Thyroid gland (tissue), 4 donors: ENCODE measurements around the gene UPK3B. TPM values are rescaled to one million over a fixed set of nuclear protein-coding genes. Genes with fewer than 3 reads are reported as not detected.
"Not testable (repeated sequence)": the region's sequence is repeated elsewhere in the genome, so short reads cannot be mapped to it uniquely, and the experiment has no call there.

Experiments used
- DNase-seq, 2 donors: peaks; one replicate each; pipeline ENCODE4 v3.0.0-alpha.2; 2019
- H3K27ac ChIP-seq, 3 donors: fragments of 200-600 bp; sonication (generic); 1 replicate in 2 of 3; 2 replicates in 1 of 3; pipeline ENCODE4 v1.5.1; 2016 to 2019; ENCODE audit warnings: mild to moderate bottlenecking in 1 of 3, moderate library complexity in 1 of 3
- H3K27me3 ChIP-seq: fragments of 200-600 bp; sonication (generic); one replicate; pipeline ENCODE4 v1.5.1; 2019
- H3K36me3 ChIP-seq, 2 donors: fragments of 200-600 bp; sonication (generic); one replicate each; pipeline ENCODE4 v1.5.1; 2016 to 2019
- H3K4me1 ChIP-seq, 2 donors: fragments of 200-600 bp; sonication (generic); one replicate each; pipeline ENCODE4 v1.5.1; 2017 to 2019
- H3K4me3 ChIP-seq, 3 donors: fragments of 200-600 bp; sonication (generic); replicated peaks in 1 of 3; 1 replicate in 2 of 3; 2 replicates in 1 of 3; pipeline ENCODE4 v1.5.1; 2016; ENCODE audit warnings: mild to moderate bottlenecking in 1 of 3
- H3K9me3 ChIP-seq: fragments of 200-600 bp; sonication (generic); one replicate; pipeline ENCODE4 v1.5.1; 2017
- POLR2A ChIP-seq, 2 donors: fragments of 450-650 bp; IDR thresholded peaks; one replicate each; pipeline ENCODE4 v1.6.1; 2017; ENCODE audit warnings: antibody characterized with exemption in 2 of 2, mild to moderate bottlenecking in 2 of 2, moderate library complexity in 1 of 2
- WGBS, 2 donors: methylation state at CpG; one replicate each; pipeline ENCODE4 v1.1.5; 2017; 5-methylcytosine and 5-hydroxymethylcytosine counted together
- intact Hi-C: fragments of 100-400 bp; cut with DNase I; formaldehyde crosslinking; loops from one replicate; pipeline ENCODE4 v1.15.1; 2023
- total RNA-seq, 4 donors: library from RNA; depleted of rRNA; stranded (reverse); fragments of >200 nt; gene quantifications; one replicate each; pipeline ENCODE4 v1.2.3, GENCODE V29; 2016
- TF ChIP-seq, protein P1 (sequence below), 6 experiments: fragments of 200-600 bp in 3 of 6; fragments of 450-650 bp in 3 of 6; sonication (generic) in 3 of 6; IDR thresholded peaks; one replicate each; pipeline ENCODE4 v1.5.1; 2016 to 2019; ENCODE audit warnings: antibody characterized with exemption in 6 of 6, mild to moderate bottlenecking in 2 of 6, inconsistent platforms in 1 of 6, moderate library complexity in 1 of 6

UPK3B gene
- total RNA-seq, 4 donors from 2014 or later, result 1.0 to 10.8 (median 1.3) TPM

DNA sequence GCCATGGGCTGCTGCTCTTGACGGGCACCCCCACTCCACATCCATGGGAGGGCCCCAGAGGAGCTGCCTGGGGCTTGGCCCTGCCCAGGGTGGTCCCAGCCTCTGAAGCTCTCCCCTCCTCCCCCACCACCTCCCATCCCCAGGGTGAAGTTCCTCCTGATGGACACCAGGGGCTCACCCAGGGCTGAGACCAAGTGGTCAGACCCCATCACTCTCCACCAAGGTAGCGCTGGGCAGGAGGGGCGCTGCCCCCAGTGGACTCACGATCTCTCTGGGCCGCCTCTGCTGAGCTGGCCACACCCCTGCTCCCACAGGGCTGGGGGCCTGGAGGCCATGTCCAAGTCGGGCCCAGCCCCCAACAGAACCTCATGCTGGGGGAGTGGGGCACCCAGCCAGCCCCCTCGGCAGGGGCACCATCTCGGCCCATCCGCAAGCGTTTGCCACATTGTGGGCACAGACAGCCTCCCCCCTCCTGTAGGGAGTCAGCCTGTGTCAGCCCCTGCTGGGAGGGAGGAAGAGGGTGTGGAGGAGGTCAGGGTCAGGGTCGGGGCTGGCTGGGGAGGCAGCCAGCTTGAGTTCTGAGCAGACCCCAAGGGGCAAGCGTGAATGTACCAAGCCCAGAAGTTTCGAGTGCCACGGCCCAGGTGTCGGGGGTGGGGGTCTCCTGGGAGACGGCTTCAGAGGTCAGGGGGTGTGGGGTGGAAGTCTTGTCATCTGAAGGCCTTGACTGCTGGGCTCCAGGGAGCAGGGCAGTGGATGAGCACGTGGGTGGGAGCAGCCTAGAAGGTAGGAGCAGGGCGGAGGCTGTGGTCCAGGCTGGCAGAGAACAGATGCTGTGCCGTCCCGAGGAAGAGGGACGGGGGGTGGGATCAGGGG, 2.8 kb downstream of the UPK3B start:
- 57 to 70% methylated on average over 11 to 14 of the region's 21 CpGs for WGBS, 2 donors
- H3K4me3 ChIP-seq, result no peak overlapping the region
- no peak for DNase-seq
- intact Hi-C loops, result no loop called here
- H3K4me1 ChIP-seq, result peaks cover 6 to 16% of the 10 kb centered on the region in 2 donors
- no peak overlapping the region for H3K27ac ChIP-seq
- H3K27me3 ChIP-seq, result no peaks in the 10 kb centered on the region
- TF ChIP-seq, protein P1, sequence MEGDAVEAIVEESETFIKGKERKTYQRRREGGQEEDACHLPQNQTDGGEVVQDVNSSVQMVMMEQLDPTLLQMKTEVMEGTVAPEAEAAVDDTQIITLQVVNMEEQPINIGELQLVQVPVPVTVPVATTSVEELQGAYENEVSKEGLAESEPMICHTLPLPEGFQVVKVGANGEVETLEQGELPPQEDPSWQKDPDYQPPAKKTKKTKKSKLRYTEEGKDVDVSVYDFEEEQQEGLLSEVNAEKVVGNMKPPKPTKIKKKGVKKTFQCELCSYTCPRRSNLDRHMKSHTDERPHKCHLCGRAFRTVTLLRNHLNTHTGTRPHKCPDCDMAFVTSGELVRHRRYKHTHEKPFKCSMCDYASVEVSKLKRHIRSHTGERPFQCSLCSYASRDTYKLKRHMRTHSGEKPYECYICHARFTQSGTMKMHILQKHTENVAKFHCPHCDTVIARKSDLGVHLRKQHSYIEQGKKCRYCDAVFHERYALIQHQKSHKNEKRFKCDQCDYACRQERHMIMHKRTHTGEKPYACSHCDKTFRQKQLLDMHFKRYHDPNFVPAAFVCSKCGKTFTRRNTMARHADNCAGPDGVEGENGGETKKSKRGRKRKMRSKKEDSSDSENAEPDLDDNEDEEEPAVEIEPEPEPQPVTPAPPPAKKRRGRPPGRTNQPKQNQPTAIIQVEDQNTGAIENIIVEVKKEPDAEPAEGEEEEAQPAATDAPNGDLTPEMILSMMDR (IDR thresholded peaks at IDR 0.05), result no peak
- no peak for TF ChIP-seq POLR2A (IDR thresholded peaks at IDR 0.05)
- H3K36me3 ChIP-seq, result no peaks in the 10 kb centered on the region
- no peaks in the 10 kb centered on the region for H3K9me3 ChIP-seq

DNA sequence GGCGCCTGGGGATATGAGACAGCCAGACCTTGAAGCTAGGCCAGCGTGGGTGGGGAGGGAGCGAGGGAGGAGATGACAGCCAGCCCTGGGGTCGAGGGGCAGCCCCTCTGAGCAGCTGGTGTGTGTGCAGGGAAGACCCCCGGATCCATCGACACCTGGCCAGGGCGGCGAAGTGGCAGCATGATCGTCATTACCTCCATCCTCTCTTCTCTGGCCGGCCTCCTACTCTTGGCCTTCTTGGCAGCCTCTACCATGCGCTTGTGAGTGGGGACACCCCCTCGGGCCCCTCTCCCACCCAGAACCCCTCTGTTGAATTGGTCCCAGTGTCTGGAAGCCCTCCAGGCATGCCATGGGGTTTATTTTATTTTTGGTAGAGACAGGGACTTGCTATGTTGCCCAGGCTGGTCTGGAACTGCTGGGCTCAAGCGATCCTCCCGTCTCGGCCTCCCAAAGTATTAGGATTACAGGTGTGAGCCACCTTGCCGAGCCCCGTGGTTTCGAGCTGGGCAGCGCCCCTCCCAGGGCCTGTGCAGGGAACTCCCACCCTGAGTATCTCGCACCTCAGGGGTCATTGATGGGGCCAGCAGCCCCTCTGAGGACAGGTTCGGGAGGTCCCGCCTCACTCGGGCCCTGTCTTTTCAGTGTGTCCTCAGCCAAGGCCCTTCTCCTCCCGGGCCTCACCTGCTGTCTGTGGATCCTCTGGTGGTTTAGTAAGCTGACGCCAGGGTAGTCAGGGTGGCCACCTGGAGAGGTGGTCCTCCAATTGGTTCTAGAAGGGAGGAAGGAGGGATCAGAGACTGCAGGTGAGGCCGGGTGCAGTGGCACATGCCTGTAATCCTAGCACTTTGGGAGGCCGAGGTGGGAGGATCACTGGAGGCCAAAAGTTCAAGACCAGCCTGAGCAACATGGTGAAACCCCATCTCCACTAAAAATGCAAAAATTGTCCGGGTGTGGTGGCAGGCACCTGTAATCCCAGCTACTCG, 3.8 kb downstream of the UPK3B start:
- Histone ChIP-seq H3K4me3 (no peak overlapping the region), H3K36me3 (no peaks in the 10 kb centered on the region), H3K4me1 (peaks cover 6 to 16% of the 10 kb centered on the region in 2 donors), H3K27me3 (no peaks in the 10 kb centered on the region), H3K27ac (no peak overlapping the region), H3K9me3 (no peaks in the 10 kb centered on the region)
- TF ChIP-seq, protein P1 (IDR thresholded peaks at IDR 0.05), result no peak
- TF ChIP-seq POLR2A (IDR thresholded peaks at IDR 0.05), result no peak
- DNase-seq, result no peak
- intact Hi-C loops, result no loop called here
- WGBS, 2 donors, result 89 to 93% methylated on average over 24 to 29 of the region's 29 CpGs

DNA sequence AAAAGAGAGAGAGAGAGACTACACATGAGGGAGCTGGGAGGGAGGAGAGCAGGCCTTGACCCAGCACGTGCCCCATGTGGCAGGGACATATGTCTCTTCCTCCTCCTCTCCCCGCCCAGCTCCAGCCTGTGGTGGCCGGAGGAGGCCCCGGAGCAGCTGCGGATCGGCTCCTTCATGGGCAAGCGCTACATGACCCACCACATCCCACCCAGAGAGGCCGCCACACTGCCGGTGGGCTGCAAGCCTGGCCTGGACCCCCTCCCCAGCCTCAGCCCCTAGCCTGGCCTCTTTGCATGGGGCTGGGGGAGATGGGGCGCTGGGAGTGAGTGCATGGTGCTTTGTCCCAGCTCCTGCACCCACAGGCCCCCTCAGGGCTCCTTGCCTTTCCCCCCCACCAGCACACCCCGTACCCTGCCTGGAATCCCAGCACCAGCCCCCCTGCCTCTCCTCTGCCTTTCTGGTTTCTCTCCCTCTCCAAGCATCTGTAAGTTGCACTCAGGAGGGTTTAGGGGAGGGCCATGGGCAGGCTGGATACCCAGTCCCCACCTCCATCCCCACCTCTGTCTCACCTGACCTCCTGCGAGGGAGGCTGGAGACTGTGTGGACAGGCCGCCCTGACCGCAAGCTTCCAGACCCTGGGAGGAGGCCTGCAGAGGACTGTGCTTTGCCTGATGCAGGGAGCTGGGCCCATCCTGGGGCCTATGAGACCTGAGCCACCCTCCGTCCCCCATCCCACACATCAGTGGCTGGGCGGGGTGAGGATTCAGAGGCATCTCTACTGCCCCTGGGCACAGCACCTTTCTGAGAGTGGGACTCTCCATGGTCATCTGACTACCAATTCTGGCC, 4.8 kb downstream of the UPK3B start:
- no peak for DNase-seq
- TF ChIP-seq POLR2A (IDR thresholded peaks at IDR 0.05), result no peak
- TF ChIP-seq, protein P1 (IDR thresholded peaks at IDR 0.05), result no peak

DNA sequence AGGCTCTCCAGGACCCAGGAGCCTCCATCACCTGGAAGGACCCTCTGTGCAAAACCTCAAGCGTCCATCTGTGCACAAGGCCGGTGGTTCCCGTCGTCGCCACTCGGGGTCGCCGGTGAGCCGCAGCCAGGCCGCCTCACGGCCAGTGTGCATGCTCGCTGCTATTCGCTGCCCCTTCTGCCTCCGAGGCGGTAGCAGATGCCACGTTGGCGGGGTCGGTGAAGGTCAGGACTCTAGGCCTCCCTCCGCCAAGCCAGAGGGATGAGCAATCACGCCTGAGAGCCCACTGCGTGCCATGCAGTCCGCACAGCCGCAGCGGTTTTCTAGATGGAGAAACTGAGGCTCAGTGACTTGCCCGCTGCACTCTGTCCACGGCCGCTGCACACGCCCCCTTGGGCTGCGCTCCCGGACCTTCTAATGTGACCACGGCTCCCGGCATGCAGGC, 5.7 kb downstream of the UPK3B start:
- no peak overlapping the region for H3K27ac ChIP-seq
- no peaks in the 10 kb centered on the region for H3K9me3 ChIP-seq
- intact Hi-C loops, result no loop called here
- no peak overlapping the region for H3K4me3 ChIP-seq
- WGBS, 2 donors, result 7% methylated on average over 9 of the region's 32 CpGs; no CpG with 5 or more reads in 1 of the 2 donors
- no peaks in the 10 kb centered on the region for H3K27me3 ChIP-seq
- DNase-seq, result peak in 1 of 2 donors; percentile 55
- TF ChIP-seq, protein P1 (IDR thresholded peaks at IDR 0.05), result peak in 3 of 6 experiments; percentile 14 to 64 (median 63)
- TF ChIP-seq POLR2A (IDR thresholded peaks at IDR 0.05), result no peak
- no peaks in the 10 kb centered on the region for H3K36me3 ChIP-seq
- H3K4me1 ChIP-seq, result peaks cover 0 to 5% of the 10 kb centered on the region in 2 donors

More for the DNA sequence above, 4.8 kb downstream of the UPK3B start:
- Histone ChIP-seq H3K4me1 (peaks cover 0 to 8% of the 10 kb centered on the region in 2 donors), H3K27ac (no peak overlapping the region), H3K36me3 (no peaks in the 10 kb centered on the region), H3K9me3 (no peaks in the 10 kb centered on the region), H3K27me3 (no peaks in the 10 kb centered on the region), H3K4me3 (no peak overlapping the region)
- 81 to 87% methylated on average over 9 to 16 of the region's 16 CpGs for WGBS, 2 donors
- intact Hi-C loops, result no loop called here

DNA sequence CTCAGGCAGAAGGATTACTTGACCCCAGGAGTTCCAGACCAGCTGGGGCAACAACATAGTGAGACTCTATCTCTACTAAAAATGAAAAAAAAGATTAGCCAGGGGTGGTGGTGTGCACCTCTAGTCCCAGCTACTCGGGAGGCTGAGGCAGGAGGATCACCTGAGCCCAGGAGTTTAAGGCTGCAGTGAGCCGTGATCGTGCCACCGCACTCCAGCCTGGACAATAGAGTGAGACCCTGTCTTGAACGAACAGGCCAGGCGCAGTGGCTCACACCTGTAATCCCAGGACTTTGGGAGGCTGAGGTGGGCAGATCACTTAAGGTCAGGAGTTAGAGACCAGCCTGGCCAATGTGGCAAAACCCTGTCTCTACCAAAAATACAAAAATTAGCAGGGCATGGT, 6.6 kb downstream of the UPK3B start:
- 94% methylated on average over 6 of the region's 6 CpGs; no CpG with 5 or more reads in 1 of the 2 donors for WGBS, 2 donors
- not testable (repeated sequence) for H3K9me3 ChIP-seq

DNA sequence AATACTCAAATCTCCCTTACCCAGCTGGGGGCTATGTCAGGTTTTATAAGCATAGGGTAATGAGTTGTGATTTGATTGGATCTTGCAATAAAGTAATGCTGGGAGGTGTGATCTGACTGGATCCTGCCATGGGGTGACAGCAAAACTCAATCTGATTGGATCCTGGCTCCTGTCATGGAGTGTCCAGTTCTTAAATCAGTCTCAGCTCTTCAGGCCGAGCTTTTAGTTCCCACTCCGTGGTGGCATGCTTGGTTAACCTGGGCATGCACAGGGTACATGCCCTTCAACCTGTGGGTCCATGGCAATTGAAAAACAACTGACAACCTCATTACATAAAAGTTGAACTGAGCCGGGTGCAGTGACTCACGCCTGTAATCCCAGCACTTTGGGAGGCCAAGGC, 15.8 kb downstream of the UPK3B start:
- H3K27ac ChIP-seq, H3K4me1 ChIP-seq, DNase-seq, H3K4me3 ChIP-seq, H3K36me3 ChIP-seq, intact Hi-C loops, H3K9me3 ChIP-seq, H3K27me3 ChIP-seq: not testable (repeated sequence)
- WGBS, 2 donors, result 40% methylated on average over 1 of the region's 4 CpGs; no CpG with 5 or more reads in 1 of the 2 donors

More for the DNA sequence above, 6.6 kb downstream of the UPK3B start:
- DNase-seq, H3K27ac ChIP-seq, H3K4me3 ChIP-seq, intact Hi-C loops, H3K27me3 ChIP-seq, H3K4me1 ChIP-seq, H3K36me3 ChIP-seq: not testable (repeated sequence)

DNA sequence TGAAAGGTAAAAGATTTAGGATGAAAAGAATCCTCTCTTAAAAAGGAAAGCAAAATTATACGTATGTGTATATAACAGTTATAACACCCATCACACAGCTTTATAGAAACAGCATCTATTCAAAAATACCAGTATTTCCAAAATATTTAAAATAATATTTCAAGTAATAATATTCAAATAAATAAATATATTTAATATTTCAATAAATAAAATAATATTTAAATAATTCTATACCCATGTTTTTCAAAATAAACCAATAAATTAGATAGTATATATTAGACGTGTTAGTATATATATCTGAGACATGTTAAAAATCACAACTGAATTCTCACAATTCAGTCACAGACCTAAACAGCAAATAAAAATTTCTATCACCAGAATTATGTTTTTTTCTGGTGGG, 21.3 kb downstream of the UPK3B start:
- H3K4me3 ChIP-seq, H3K27ac ChIP-seq, H3K9me3 ChIP-seq, DNase-seq, H3K27me3 ChIP-seq, H3K4me1 ChIP-seq, intact Hi-C loops, H3K36me3 ChIP-seq: not testable (repeated sequence)
- WGBS, 2 donors, result 91% methylated on average over 2 of the region's 2 CpGs; no CpG with 5 or more reads in 1 of the 2 donors
